Bone marrow (tissue), 2 donors: ENCODE measurements around the gene ADGRG6.
"Not testable (repeated sequence)": the region's sequence is repeated elsewhere in the genome, so short reads cannot be mapped to it uniquely, and the experiment has no call there.

Experiments
- DNase-seq, 2 donors: peaks; one replicate each; lab custom pipeline; 2025; lab: John Stamatoyannopoulos, UW

Gene ADGRG6

DNA sequence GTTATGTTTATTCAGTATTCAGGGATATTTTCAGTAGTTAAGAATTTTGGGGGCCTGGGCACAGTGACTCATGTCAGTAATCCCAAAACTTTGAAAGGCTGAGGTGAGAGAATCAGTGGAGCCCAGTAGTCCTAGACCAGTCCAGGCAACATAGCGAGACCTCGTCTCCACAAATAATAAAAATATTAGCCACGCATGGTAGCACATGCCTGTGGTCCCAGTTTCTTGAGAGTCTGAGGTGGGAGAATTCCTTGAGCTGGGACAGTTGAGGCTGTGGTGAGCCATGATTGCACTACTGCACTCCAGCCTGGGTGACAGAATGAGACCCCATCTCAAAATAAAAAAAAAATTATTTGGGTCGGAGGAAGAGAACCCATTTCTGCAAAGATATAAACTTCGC is 20.3 kb downstream of the ADGRG6 start:
- DNase-seq, result no peak

DNA sequence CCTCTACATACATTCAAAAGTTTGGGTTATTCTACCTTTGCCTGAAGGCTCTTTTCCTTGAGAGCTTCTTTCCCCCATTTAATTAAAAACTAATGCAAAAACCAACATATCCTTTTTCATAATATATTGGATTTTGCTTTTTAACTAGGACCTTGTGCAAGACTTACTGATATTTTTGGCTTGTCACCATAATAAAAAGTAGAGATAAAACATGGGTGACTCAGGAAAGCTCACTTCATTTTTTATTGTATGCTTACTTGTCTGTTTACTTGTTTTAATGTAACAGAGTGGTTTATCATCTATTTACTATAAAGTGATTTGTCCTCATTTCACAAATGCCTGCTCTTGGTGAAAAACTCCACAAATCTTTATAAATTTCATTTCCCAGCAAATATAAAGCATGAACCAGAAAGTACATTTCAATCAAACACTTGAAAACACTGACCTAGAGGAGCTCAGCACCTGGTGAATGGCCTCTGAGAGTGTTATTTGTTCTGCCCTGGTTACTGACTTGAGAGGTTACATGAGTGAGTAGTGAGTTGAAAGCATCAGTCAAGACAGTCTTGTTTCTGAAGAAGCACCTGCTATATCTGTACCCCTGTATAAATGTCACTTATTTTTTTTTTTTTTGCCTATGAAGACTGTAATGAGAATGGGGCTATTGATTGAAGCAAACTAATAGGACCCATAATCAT is 20.8 kb downstream of the ADGRG6 start:
- DNase-seq, result no peak

GRCh38 chr6:142323377-142323776 is 21.6 kb downstream of the ADGRG6 start:
- DNase-seq, result no peak

DNA sequence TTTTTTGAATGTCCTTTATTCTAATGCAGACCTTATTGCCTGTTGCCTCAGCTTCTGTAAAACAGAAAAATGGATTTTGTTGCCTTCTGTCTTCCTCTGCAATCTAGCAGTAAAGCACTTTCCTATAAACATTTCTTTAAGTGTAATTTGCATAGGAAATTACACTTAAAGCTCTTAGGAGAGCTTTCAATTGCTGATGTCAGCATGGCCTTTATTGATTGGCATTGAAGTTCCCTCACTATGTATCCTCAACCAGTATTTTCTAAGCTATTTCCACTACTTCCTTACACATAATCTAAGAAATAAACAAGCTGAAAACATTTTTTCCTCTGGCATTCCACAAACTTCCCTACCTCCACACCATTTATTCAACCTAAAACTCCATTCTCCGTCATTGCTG is 22.3 kb downstream of the ADGRG6 start:
- no peak for DNase-seq

DNA sequence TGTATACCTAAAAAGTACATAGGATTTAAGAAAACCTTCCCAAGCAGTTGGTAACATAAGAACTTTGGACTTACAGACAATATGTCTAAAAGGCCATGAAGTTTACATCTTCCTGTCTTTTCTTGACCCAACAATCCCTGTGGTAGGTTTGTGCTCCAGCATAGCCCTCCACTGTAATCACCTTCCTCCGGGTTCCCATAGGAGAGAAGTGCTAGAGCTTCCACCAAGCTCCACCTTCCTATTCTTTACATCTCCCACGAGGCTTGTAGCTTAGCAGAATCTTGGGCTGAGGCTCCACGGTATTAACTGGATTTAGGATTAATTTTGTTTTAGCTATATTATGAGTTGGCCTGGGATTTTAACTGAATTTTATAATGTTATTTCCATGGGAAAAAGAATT is 23.3 kb downstream of the ADGRG6 start:
- no peak for DNase-seq

- DNase-seq, result no peak
Observed at GRCh38 chr6:142326540-142326939, 24.7 kb downstream of the ADGRG6 start.

DNA sequence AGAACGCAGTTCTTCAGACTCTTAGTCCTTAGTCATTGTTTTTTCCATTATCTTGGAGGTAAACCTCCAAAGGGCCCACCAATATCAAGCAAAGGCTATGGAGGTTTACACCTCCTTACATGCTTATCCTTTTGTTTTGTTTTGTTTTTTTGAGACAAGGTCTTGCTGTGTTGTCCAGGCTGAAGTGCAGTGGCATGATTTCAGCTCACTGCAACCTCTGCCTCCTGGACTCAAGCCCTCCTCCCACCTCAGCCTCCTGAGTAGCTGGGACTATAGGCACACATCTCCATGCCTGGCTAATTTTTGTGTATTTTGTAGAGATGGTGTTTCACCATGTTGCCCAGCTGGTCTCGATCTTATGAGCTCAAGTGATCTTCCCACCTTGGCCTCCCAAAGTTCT is 26.3 kb downstream of the ADGRG6 start:
- no peak for DNase-seq

DNA sequence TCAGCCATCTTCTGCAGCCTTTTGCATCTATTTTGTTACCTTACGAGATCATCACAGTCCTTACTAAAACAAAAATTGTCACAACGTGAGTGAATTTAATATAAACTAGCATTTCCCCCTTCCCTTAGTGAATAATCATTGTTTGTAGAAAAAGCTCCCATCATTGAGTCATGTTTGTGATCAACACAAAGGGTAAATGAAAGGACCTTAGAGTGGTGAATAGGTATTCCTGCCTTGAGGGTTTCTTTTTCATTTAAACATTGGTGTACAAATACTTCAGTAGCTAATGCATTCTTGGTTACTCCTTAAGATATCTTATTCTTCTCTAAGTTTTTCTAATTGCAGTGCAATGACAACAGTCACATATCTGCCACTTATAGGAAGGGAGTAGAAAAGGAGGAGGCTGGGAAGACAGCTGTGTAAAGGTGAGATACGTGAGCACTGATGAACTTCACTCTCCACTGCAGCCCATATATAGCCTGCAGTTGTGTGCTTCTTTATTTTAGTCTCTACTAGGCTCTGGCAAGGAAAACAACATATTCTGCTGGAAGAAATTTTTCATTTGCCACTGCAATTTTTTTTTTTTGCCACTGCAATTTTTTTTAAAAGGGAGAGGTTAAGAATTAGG is 27.8 kb downstream of the ADGRG6 start:
- no peak for DNase-seq

- DNase-seq, result no peak
Observed at GRCh38 chr6:142331075-142331551, 29.3 kb downstream of the ADGRG6 start.

DNA sequence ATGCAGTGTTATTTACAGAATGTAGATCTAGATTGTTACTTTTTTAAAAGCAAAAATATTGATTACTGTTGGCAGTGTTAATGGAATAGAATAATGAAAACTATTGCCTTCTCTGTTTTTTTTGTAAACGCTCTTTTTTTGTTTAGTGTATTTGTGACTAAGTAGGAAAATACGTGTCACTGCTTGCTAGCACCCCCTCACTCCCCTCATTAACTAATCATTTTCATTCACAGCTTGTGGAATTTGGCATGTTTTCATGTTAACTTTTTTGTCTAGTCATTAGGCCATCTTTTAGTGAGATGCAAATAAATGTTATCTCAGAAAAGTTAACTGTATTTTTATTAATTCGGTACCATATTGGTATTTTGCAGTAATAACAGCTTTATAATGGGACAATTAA is 29.8 kb downstream of the ADGRG6 start:
- DNase-seq, result no peak

GRCh38 chr6:142332393-142333098 is 30.7 kb downstream of the ADGRG6 start:
- no peak for DNase-seq

DNA sequence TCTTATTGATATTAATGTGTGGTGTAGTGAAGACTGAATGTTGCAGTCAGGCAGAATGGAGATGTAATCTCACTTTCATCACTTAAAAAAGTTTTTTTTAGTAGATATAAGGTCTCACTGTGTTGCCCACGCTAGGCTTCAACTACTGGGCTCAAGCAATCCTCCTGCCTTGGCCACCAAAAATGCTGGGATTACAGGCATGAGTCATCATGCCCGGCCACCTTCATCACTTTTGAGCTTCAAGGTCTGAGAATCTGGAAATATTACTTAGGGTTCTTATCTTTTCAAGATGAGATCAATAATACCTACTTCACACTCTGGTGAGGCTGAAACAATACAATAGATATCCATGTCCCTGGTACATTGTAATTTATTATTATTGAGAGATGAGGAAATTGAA is 31.6 kb downstream of the ADGRG6 start:
- no peak for DNase-seq

- no peak for DNase-seq
Observed at GRCh38 chr6:142334294-142334693, 32.5 kb downstream of the ADGRG6 start.

DNA sequence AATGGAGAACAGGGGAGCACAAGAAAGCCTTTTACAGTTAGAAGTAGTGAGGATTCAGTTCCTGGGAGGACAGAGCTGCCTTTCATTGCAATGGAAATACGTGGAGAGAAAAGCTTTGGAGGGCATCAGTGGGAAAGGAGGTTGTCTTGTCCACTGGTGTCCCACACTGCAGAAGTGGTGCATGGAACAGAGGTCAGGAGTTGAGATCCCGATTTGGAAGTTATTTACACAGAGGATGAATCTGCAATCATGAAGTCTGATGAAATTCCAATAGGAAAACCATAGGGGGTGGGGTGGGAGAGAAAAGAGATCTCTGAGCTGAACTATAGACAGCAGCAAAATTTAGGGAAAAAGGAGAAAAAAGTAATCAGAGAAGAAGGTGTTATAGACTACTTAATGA is 33.6 kb downstream of the ADGRG6 start:
- DNase-seq, result no peak

- no peak for DNase-seq
Observed at GRCh38 chr6:142336183-142336582, 34.4 kb downstream of the ADGRG6 start.

GRCh38 chr6:142336787-142337186 is 35.0 kb downstream of the ADGRG6 start:
- DNase-seq, result no peak

DNA sequence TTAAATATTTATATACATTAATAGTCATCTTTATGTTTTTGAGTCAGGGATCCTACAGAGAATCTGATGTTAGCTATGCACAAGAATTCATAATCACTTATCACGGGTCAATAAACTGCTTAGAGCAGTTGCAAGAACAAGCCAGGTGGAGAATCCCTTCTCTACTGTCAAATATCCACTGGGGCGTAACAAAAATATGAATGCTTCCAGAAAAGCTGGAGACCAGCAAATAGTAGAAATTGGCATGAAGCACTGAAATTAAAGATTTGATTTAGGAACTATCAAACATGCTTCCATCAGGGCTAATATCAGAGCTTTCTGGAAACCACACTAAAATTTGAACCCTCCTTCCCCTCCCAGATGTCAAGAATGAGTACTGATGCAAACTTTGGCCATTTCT is 37.3 kb downstream of the ADGRG6 start:
- DNase-seq, result no peak

DNA sequence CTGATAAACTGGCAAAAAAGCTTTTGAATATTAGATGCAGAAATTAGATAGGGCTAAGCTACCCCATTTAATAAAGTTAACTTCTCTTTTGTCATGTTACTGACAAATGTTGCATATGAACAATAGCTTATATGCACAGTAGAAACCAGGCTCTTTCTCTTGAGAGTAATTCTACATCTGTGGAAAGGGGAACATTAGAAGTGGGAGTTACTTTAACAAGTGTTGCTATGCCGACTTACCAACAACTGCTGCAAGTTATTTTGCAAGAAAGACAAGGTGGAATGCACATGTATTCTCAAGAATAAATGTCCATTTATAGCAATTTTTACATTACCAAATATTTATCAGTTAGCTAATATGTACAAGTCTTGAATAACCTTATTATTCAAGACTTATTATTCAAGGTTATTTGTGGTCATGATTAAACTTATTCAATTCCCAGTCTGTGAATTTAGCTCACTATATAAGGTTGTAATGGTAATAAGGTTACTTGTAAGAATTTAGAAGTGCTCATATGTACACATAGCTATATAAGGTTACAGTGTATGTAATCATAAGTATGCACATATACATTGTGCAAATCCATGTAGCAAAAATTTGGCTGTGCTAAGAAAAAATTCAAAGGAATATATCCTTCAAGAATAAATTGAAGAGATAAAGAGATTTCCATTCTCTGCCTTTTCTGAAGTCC is 38.3 kb downstream of the ADGRG6 start:
- no peak for DNase-seq

DNA sequence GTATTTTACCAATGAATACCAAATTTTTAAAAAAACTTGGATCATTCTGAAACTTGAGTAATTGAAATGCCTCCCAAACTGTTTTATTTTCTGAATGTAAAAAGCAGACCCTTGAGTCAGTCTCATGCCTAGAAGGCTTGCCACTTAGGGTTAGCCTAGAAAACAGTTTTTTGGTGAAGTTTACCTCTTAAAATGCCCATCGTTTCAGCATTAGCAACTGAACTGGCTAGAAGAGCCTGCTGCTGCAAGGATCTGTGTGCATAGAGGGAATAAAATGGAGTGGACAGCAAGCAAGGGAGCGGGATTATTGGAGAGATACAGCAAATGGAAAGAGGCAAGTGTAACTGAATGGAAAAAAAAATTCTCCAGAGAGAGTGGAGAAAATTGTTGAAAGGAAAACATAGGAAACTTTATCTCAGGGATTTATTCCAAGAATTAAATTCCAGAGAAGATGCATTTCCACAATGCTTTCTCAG is 40.1 kb downstream of the ADGRG6 start:
- no peak for DNase-seq

GRCh38 chr6:142342986-142343385 is 41.2 kb downstream of the ADGRG6 start:
- no peak for DNase-seq

DNA sequence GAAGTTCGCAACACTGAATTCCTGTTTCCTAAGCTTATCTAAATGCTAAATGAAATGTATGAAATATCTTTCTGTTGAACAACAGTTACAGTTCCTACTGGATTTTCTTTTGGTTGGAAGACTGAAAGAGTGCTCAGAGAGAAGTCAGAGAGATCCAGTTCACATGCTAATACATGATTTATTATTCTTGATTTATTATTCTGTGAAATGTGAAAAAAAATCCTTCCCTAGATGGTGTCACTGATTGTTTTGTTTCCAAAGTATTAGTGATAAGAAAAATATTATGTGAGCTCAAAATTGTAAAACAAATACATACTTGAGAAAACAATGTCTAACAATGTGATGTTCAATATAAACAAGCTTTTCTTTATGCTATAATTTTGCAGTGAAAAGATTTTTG is 42.1 kb downstream of the ADGRG6 start:
- no peak for DNase-seq

DNA sequence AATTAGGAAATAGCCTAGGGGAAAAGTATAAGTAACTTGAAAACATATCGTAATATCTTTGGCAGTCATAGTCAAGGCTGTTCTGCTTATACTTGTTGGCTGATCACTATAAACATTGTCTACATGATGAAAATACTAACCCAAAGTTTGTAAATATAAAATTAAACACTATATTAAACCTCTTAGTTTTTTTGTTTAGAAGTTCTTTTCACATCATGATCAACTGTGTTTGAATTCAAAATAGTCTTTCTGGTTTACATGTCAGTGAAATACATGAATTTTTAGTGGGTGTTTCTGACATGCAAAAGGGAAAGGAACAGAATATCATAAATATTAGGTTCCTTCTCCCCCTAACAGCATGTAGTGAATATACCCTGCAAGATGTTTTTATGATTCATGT is 43.5 kb downstream of the ADGRG6 start:
- DNase-seq, result no peak

- not testable (repeated sequence) for DNase-seq
Observed at GRCh38 chr6:142346166-142346565, 44.4 kb downstream of the ADGRG6 start.
